ENCODE measurements around the gene CNKSR2. TPM values are rescaled to one million over a fixed set of nuclear protein-coding genes. Genes with fewer than 3 reads are reported as not detected.
A peak's percentile ranks its signal among the peaks of the same experiment; 100 is the strongest.

The CNKSR2 gene
- total RNA-seq (2014; rRNA removed; shearing (Covaris generic); ENCODE audit: low replicate concordance), result 0.07 TPM in 1 of 2 replicates, not detected in the other

DNA sequence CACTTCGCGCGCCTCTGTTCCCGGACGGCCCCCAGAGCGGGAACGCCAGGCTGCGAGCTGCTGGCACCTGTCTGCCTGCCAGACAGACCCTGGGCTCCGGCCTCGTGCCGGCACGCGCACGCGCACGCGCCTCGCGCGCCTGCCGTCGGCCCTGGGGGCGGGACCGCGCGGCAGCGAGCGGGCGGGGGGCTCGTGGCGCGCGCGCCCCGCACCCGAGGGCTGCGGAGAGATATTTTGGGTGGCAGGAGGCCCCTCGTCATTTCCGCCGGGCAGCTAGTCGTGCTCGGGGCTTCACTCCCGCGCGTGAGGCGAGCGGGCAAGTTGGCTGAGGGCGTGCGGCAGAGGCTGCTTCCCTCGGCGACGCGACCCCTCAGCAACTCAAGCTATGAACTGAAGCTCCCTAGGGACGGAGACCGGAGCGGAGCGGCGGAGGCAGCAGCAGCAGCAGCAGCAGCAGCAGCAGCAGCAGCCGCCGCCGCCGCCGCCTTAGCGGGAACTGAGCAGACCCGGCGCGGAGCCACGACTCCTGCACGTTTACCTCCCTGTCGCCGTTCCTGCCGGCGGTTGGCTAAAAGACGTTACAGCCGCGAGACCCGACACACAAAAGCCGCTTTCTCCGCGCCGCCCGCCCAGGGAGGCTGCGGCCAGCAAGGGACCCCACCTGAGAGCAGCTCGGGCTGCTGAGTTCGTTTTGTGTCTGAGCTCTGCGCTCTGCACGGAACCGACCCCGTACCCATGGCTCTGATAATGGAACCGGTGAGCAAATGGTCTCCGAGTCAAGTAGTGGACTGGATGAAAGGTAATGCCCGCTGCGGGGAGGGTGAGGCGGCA, at the start of gene CNKSR2:
TSS of gene CNKSR2 (plus strand) at position 256 of the 831 bp plus-strand sequence. CDS start at position 736, 480 bp downstream.
- DNase-seq, result peak; percentile 36
- no peaks in the 10 kb centered on the region for H3K9me3 ChIP-seq
- peaks cover 30% of the 10 kb centered on the region for H3K27me3 ChIP-seq

DNA sequence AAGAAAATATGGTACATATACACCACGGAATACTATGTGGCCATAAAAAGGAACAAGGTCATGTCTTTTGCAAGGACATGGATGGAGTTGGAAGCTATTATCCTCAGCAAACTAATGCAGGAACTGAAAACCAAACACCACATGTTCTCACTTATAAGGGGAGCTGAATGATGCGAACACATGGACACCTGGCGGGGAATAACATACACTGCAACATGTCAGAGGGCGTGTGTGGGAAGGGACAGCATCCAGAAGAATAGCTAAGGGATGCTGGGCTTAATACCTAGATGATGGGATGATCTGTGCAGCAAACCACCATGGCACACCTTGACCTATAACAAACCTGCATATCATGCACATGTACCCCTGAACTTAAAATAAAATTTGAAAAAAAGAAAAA, 19.5 kb upstream of the CNKSR2 start:
- Histone ChIP-seq H3K27me3 (no peaks in the 10 kb centered on the region), H3K36me3 (no peaks in the 10 kb centered on the region), H3K9me3 (no peaks in the 10 kb centered on the region), H3K4me3 (no peak overlapping the region)
- no peak for DNase-seq

More for the DNA sequence above, at the start of gene CNKSR2:
- Histone ChIP-seq H3K36me3 (no peaks in the 10 kb centered on the region), H3K4me3 (peak within 1 kb of the TSS; percentile 40)

DNA sequence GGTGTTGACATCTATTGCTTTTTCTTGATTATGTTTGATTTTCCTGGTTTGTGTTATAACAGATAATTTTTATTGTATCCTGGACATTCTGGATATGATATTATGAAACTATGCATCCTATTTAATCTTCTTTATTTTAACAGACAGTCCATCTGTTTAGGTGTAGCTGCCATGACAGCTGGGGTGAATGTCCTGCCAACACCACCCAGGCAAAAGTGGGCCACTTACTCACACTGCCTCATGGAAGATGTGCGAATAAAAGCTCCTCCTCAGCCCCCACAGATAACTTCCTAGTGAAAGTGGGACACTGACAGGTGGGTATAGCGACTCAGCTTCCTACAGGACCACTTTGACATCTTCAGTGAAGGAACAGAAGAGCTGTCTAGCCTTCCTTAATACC, 18.4 kb upstream of the CNKSR2 start:
- H3K4me3 ChIP-seq, result no peak overlapping the region
- no peaks in the 10 kb centered on the region for H3K27me3 ChIP-seq
- H3K9me3 ChIP-seq, result no peaks in the 10 kb centered on the region
- no peak for DNase-seq
- H3K36me3 ChIP-seq, result no peaks in the 10 kb centered on the region

DNA sequence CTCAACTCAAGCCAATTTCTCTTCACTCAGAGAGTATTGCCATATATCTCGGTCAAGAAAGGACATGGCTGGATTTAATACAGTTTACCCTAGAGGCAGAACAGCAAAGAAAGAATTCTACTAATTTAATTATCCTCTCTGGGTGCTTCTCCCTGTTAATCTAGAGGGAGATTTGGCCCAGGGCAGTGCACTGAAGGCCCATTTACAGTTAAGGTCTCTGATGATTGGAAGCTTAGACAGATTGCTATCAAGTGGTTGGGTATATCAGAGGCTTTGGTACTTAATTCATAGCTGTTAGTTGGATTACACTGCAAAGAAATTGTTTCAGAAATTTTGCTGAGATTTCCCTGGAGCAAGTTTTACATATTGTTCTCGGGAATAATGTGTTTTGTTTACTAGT, 4.6 kb upstream of the CNKSR2 start:
- no peaks in the 10 kb centered on the region for H3K9me3 ChIP-seq
- H3K36me3 ChIP-seq, result no peaks in the 10 kb centered on the region
- DNase-seq, result no peak
- peaks cover 11% of the 10 kb centered on the region for H3K27me3 ChIP-seq
- no peak overlapping the region for H3K4me3 ChIP-seq

DNA sequence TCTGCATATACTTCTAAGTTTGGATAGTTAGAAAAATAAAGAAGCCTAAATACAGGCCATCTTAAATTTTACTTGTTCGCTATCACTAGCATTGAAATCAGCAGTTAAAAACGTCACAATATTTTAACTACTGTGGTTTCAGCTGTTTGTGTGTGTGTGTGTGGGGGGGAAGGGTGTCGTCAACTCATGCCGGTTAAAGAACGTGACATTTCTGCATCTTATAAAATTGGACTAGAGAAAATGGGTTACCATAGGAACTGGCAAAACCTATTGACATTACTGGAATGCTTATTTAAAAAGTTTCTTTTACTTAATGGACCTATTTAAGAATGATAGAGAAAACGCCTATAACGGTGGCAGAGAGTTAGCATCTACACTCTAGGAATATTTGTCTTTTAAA, 1.2 kb upstream of the CNKSR2 start:
- H3K27me3 ChIP-seq, result peaks cover 30% of the 10 kb centered on the region

DNA sequence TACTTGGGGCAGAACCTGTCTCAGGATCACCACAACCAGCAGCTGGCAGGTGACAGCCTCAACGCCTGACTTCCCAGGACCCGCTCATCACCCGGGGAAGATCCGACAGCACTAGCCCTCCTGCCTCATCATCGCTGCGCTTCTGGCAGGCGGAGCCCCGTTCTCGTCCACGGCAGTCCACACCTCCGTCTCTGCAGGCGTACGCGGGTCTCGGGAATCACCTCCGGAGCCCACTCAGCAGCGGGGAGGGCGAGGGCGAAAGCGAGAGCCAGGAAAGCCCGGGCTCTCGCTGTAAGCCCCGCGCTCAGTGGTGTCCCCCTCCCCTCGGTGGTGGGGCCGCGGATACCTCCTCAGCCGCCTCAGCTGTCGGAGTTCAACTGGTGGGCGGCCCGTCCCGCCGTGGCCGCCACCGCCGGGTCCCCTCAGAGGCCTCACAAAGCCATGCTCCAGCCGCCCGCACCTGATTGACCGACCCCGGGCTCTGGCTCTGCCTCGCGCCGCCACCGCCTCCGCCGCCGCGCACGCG, 518 bp upstream of the CNKSR2 start:
- no peaks in the 10 kb centered on the region for H3K9me3 ChIP-seq
- DNase-seq, result no peak
- peaks cover 30% of the 10 kb centered on the region for H3K27me3 ChIP-seq
- H3K4me3 ChIP-seq, result peak overlapping the region; percentile 20; the same call in 1 of the 2 replicates
- no peaks in the 10 kb centered on the region for H3K36me3 ChIP-seq

More for the DNA sequence above, 1.2 kb upstream of the CNKSR2 start:
- no peak for DNase-seq
- H3K36me3 ChIP-seq, result no peaks in the 10 kb centered on the region
- H3K4me3 ChIP-seq, result no peak overlapping the region
- no peaks in the 10 kb centered on the region for H3K9me3 ChIP-seq

DNA sequence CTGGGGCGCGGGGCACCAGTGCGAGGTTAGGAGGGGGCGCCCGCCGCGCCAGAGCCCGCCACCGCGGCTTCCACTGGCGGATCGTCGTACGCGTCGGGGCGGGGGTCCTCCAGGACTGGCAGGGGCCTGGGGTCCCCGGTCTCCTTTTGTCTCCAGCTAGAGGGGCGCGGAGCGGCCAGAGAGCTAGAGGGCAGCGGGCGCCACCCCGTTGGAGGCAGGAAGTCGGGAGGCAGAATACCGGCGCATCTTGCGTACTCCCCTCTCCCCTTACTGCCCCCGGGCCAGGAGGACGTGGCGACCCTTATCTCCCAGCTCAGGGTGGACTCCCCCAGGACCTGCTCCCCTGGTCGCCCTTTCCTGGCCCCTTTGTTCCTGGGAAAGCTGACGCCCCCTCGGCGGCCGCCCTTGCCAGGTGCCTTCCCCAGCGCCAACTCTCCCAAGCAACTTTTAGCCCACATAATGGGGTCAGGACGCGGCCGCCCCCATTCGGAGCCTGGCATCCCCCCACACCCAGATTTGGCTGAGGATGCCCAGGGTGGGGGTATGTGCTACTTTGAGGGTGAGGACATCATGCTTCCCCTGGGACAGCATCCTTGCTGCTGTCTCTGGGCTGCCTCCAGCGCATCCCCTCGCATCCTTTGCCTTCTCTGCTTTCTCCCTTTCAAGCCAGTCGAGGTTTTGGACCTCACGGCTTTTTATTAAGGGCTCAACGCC, 933 bp downstream of the CNKSR2 start:
- H3K36me3 ChIP-seq, result no peaks in the 10 kb centered on the region
- peak overlapping the region; percentile 40 for H3K4me3 ChIP-seq
- peaks cover 30% of the 10 kb centered on the region for H3K27me3 ChIP-seq
- no peaks in the 10 kb centered on the region for H3K9me3 ChIP-seq
- no peak for DNase-seq

DNA sequence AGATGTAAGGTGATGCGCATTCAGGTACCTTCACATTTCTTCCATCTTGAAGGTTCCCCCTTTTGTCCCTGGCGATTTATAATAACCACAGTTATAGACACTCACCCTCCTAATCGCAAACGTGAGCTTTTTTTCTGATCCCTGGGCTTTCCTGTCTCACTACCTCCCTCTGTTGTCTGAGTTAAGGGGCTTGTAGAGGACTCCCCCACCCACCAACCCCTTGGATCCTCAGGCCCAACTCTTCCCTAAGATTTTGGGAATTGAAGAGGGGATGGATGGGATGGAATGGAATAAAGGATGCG, 1.4 kb downstream of the CNKSR2 start:
- no peak for DNase-seq

DNA sequence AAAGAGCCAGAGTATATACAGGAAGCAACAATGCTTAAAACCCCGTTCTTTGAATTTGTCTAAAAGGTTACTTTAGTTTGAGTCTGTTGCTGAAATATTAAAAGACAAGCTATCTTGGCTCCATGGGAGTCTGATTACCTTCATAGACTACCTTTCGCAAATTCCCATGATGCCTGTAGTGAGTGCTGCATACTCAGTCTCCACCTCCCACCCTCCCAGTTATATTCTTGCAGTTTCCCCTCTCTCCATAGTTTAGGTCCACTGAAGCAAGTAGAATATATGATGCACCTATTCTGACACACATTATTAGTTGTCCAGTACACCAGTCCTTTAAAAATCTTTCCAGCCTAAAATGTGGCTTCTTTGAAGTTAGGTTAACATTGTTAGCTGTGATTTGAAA, 2.4 kb downstream of the CNKSR2 start:
- H3K9me3 ChIP-seq, result no peaks in the 10 kb centered on the region
- no peak for DNase-seq
- peaks cover 30% of the 10 kb centered on the region for H3K27me3 ChIP-seq
- no peaks in the 10 kb centered on the region for H3K36me3 ChIP-seq
- H3K4me3 ChIP-seq, result no peak overlapping the region

More for the DNA sequence above, 1.4 kb downstream of the CNKSR2 start:
- Histone ChIP-seq H3K9me3 (no peaks in the 10 kb centered on the region), H3K4me3 (no peak overlapping the region), H3K27me3 (peaks cover 30% of the 10 kb centered on the region), H3K36me3 (no peaks in the 10 kb centered on the region)

DNA sequence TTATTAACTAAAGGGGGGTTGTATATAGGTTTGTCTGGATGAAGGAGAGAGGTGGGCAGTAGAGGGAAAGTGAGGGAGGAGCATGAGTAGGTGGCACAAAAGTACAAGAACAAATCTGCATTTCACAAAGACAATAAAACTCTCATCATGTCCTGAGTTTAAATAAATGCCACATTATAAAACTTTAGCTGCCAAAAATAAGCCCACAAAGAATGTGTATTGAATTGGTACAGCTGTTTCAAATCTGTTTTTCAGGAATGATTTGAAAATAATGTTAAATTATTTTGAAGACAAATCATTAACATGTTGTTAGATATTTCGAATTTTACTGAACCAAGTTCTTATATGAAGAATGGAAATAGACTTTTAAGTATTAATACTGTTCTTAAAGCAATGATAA, 5.8 kb downstream of the CNKSR2 start:
- Histone ChIP-seq H3K36me3 (no peaks in the 10 kb centered on the region), H3K27me3 (peaks cover 15% of the 10 kb centered on the region; the same call in 1 of the 2 replicates), H3K4me3 (no peak overlapping the region), H3K9me3 (no peaks in the 10 kb centered on the region)
- no peak for DNase-seq

DNA sequence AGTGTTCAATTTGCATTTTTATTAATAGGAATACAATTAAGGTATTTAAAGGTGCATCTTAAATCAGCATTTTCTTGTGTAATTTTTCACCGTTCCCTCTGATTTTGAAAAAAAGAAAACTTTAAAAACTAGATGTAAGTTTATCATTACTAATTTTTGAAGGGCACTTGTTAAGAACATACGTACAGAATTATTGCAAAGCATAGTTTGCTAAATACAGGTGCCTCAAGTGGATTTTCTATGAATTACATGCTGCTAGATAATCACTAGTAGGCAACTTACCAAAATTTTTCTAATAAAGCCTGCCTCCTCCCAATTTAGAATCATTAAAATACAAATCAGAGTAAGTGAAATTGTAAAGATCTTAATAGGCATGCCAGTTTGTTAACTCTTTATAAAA, 8.5 kb downstream of the CNKSR2 start:
- Histone ChIP-seq H3K9me3 (no peaks in the 10 kb centered on the region), H3K36me3 (no peaks in the 10 kb centered on the region), H3K27me3 (no peaks in the 10 kb centered on the region), H3K4me3 (no peak overlapping the region)
- DNase-seq, result no peak

DNA sequence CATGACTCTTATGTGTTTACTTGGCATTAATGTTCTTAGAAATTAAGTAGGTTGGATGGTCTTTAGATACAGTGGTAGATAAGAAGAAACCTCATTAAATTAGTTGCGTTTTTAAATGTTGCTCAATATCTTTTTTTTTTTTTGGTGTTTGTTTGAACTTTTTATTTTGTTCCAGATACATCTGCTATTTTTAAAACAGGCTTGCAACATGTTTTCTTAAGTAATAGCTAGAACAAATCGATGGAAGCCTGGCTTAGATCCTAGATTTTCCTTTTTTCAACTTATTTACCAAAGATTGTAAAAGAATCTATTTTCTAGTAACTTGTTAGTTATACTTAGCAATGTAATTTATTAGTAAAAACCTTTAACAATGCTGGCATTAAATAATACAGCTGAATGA, 9.3 kb downstream of the CNKSR2 start:
- no peaks in the 10 kb centered on the region for H3K36me3 ChIP-seq
- no peak for DNase-seq
- no peaks in the 10 kb centered on the region for H3K9me3 ChIP-seq

DNA sequence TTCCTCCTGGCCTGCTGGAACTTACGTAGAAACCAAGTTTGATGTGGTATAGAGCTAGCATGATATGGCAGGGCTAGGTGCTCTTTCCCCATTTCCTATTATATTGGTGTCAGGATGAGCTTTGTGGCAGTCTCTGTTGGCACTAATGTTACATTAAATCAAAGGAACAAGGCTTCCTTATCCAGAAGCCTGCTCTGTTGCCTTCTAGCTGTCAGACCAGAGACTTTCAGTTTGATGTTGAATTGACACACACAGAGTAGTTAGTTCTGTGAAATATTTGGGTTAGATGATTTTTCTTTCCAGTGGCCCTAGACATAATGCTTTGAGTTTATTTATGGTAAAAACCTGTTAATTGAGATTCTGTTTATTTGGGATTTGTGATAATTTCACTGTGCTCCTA, 10.0 kb downstream of the CNKSR2 start:
- no peak for DNase-seq
- Histone ChIP-seq H3K36me3 (no peaks in the 10 kb centered on the region), H3K27me3 (no peaks in the 10 kb centered on the region), H3K4me3 (no peak overlapping the region), H3K9me3 (no peaks in the 10 kb centered on the region)

More for the DNA sequence above, 9.3 kb downstream of the CNKSR2 start:
- Histone ChIP-seq H3K4me3 (no peak overlapping the region), H3K27me3 (no peaks in the 10 kb centered on the region)

DNA sequence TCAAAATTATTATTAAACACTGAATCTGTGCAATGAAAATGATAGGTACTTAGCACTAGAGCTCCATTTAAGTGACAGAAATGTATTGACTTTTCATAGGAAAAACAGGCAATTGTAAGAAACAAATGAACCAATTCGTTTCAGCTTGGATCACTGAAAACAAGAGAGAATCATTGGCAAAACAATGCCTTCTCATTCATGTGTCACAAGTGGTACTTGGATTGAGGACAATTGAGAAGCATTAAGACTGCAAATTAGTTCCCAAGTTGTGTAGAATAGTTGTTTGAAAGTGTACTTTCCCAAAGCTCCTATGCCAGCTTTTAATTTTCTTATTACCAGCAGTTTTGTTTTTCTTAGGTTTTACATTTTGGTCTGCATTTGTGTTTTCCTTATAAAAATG, 20.6 kb downstream of the CNKSR2 start:
- H3K4me3 ChIP-seq, result no peak overlapping the region
- no peaks in the 10 kb centered on the region for H3K27me3 ChIP-seq
- DNase-seq, result no peak
- no peaks in the 10 kb centered on the region for H3K9me3 ChIP-seq
- H3K36me3 ChIP-seq, result no peaks in the 10 kb centered on the region

DNA sequence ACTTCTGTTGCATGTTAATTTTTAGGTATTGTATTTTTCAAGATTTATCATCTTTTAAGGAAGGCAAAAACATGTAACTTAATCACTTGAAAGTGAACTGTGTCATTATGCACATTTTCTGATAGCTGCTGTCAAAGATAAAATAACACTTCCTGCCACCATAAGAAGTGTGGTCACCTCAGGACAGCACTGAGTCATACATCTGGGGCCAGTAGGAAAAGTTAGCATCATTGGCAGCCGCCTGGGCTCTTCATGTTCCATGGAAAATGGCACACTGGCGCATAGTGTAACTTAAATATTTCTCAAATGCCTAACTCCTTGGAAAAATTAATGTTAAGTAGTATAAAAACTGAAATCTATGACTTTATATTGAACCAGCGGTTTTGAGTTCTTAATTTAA, 24.2 kb downstream of the CNKSR2 start:
- H3K9me3 ChIP-seq, result no peaks in the 10 kb centered on the region
- no peaks in the 10 kb centered on the region for H3K27me3 ChIP-seq
- no peak for DNase-seq
- no peak overlapping the region for H3K4me3 ChIP-seq
- no peaks in the 10 kb centered on the region for H3K36me3 ChIP-seq

DNA sequence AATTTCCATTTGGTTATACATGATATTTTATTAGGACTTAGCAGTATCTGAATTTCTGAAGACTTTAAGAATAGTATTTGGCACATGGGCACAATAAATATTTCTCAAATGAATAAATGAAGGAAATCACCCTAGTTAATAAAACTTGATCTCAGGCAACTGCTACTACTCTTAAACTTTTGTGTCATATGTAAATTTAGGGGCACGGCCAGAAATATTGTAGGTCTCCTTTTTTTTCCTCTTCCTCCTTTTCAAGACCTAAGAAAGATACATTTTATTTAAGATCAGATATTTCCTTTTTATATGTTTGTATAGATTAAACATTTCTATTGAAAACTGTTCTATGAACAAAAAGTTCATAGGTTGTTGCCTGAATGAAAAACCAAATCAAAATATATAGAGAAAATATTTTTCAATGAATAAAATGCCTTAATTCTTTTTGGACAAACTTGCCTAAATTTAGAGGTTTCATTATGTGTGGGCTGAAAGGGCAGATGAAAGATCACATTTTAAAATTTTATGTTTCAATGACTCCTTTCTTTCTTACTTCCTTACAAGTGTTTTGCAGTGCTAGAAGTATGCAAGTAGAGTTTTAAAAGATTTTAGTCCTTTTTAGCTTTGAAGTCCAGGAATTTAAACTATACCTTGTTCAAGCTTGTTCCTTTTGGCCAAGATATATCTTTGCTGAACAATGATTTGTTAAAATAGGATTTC, 26.3 kb downstream of the CNKSR2 start:
- no peaks in the 10 kb centered on the region for H3K36me3 ChIP-seq
- H3K9me3 ChIP-seq, result no peaks in the 10 kb centered on the region
- DNase-seq, result no peak
- H3K4me3 ChIP-seq, result no peak overlapping the region
- H3K27me3 ChIP-seq, result no peaks in the 10 kb centered on the region

DNA sequence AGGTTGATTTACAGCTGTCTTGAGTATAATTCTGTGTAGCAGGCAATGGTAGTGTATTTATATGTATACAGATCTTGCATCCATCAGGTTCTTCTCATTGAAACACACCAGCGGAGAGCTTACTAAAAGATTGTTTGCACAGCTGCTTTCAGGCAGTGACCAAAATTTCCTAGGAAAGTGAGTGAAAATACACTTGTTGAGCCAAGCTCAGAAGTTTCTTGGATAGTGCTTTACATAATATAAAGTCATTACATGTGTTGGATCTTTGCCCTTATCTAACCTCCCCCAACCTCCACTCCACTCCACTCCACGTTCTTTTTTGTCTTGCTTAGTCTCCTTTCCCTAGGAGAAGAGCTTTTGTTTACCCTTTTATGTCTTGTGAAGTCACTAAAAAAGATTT, 34.1 kb downstream of the CNKSR2 start:
- no peaks in the 10 kb centered on the region for H3K27me3 ChIP-seq
- no peak for DNase-seq
- H3K36me3 ChIP-seq, result no peaks in the 10 kb centered on the region
- no peak overlapping the region for H3K4me3 ChIP-seq
- no peaks in the 10 kb centered on the region for H3K9me3 ChIP-seq

Data from MG63 (cell line).